HepG2 (cell line): ENCODE data around the gene ZNF524. TPM values are rescaled to one million over a fixed set of nuclear protein-coding genes. Genes with fewer than 3 reads are reported as not detected.
A peak's percentile ranks its signal among the peaks of the same experiment; 100 is the strongest.

ENCODE experiments used
- ATF2 ChIP-seq: sonication (generic); formaldehyde crosslinking; IDR thresholded peaks from 2 replicates; pipeline ENCODE4 v1.4.0; 2020; ENCODE audit warnings: missing genetic modification reagents
- CBFB ChIP-seq: sonication (generic); formaldehyde crosslinking; IDR thresholded peaks from 2 replicates; pipeline ENCODE4 v1.4.0; 2020; ENCODE audit warnings: missing genetic modification reagents
- CCAR2 ChIP-seq: fragments of 200-400 bp; formaldehyde crosslinking; optimal IDR thresholded peaks from 2 replicates; pipeline ENCODE3; 2018; ENCODE audit warnings: low read depth, mild to moderate bottlenecking, low read length, moderate library complexity
- GABPA ChIP-seq, 2 experiments: IDR thresholded peaks; 2 replicates each; pipeline ENCODE4 v1.6.1; 2011 to 2016; ENCODE audit warnings: low read depth in 2 of 2, low read length in 1 of 2, missing biosample characterization in 1 of 2, missing genetic modification characterization in 1 of 2
- HBP1 ChIP-seq: IDR thresholded peaks from 2 replicates; pipeline ENCODE4 v1.6.1; 2016; ENCODE audit warnings: low read depth, control low read depth
- HMG20A ChIP-seq: IDR thresholded peaks from 2 replicates; pipeline ENCODE4 v1.6.1; 2016; ENCODE audit warnings: borderline replicate concordance
- IRF2 ChIP-seq: IDR thresholded peaks from 2 replicates; pipeline ENCODE4 v1.6.1; 2018; ENCODE audit warnings: missing genetic modification reagents, missing compliant biosample characterization
- MXI1 ChIP-seq: IDR thresholded peaks from 3 replicates; pipeline ENCODE4 v1.6.1; 2012; ENCODE audit warnings: low read depth, low read length, inconsistent platforms, borderline replicate concordance
- NFE2L1 ChIP-seq: sonication (generic); formaldehyde crosslinking; IDR thresholded peaks from 2 replicates; pipeline ENCODE4 v1.4.0; 2020; ENCODE audit warnings: missing genetic modification reagents, mild to moderate bottlenecking, borderline replicate concordance
- SPEN ChIP-seq: sonication (generic); formaldehyde crosslinking; IDR thresholded peaks from 2 replicates; pipeline ENCODE4 v1.5.1; 2020; ENCODE audit warnings: low read depth, mild to moderate bottlenecking, missing genetic modification reagents
- ZNF142 ChIP-seq: sonication (generic); formaldehyde crosslinking; IDR thresholded peaks from 2 replicates; pipeline ENCODE4 v1.4.0; 2020; ENCODE audit warnings: missing genetic modification reagents
- ZSCAN12 ChIP-seq: sonication (generic); formaldehyde crosslinking; IDR thresholded peaks from 2 replicates; pipeline ENCODE4 v1.9.0; 2021; ENCODE audit warnings: mild to moderate bottlenecking, missing genetic modification reagents
- polyA plus RNA-seq, 8 experiments: library from polyadenylated mRNA; depleted of rRNA in 3 of 8; stranded (reverse) in 7 of 8; unstranded in 1 of 8; fragments of >200 nt; fragmentation: Illumina TruSeq in 4 of 8; extraction: Trizol in 4 of 8; gene quantifications; 2 replicates each; pipeline versions ENCODE4 v1.2.1 to v1.2.3, GENCODE V29; 2011 to 2016; ENCODE audit warnings: low read depth in 4 of 8, missing spikeins in 1 of 8, mixed read lengths in 1 of 8; ENCODE audit not compliant: insufficient read depth in 1 of 8
- total RNA-seq, 5 experiments: library from RNA; depleted of rRNA; stranded (reverse); fragments of >200 nt; fragmentation: Illumina TruSeq; extraction: Trizol; gene quantifications; 2 replicates each; pipeline ENCODE4 v1.2.3, GENCODE V29; 2016; ENCODE audit warnings: low read depth in 1 of 5
- TF ChIP-seq, protein P1 (sequence below): IDR thresholded peaks from 2 replicates; pipeline ENCODE4 v1.4.0; 2020; ENCODE audit warnings: mild to moderate bottlenecking, missing genetic modification reagents
- TF ChIP-seq, protein P2 (sequence below): sonication (generic); formaldehyde crosslinking; IDR thresholded peaks from 2 replicates; pipeline ENCODE4 v1.4.0; 2020; ENCODE audit warnings: mild to moderate bottlenecking, missing genetic modification reagents

ZNF524 gene
- total and polyA plus RNA-seq, 2 of the 13 experiments (the other 11 are each of a cell fraction or from before 2014, with no cell fraction given): 3.2 to 4.6 TPM

GRCh38 chr19:55554741-55555152 lies 45.3 kb upstream of the ZNF524 start (continued):
- TF ChIP-seq ATF2 (CRISPR knock-in tag) (no peak), GABPA (IDR thresholded peaks at IDR 0.05; ENCODE audit: low read depth, low read length) (no peak), GABPA (CRISPR knock-in tag; IDR thresholded peaks at IDR 0.05; ENCODE audit: low read depth) (no peak), HMG20A (CRISPR knock-in tag) (0 out of 2 replicates have a peak, but pooled peaks have one; percentile 13), MXI1 (no peak), CBFB (CRISPR knock-in tag) (no peak), SPEN (no peak), ZSCAN12 (no peak), HBP1 (no peak), NFE2L1 (no peak), IRF2 (CRISPR knock-in tag) (peak; percentile 14; the same call in 1 of the 2 replicates), ZNF142 (CRISPR knock-in tag) (no peak), CCAR2 (no peak)
- TF ChIP-seq, protein P1, sequence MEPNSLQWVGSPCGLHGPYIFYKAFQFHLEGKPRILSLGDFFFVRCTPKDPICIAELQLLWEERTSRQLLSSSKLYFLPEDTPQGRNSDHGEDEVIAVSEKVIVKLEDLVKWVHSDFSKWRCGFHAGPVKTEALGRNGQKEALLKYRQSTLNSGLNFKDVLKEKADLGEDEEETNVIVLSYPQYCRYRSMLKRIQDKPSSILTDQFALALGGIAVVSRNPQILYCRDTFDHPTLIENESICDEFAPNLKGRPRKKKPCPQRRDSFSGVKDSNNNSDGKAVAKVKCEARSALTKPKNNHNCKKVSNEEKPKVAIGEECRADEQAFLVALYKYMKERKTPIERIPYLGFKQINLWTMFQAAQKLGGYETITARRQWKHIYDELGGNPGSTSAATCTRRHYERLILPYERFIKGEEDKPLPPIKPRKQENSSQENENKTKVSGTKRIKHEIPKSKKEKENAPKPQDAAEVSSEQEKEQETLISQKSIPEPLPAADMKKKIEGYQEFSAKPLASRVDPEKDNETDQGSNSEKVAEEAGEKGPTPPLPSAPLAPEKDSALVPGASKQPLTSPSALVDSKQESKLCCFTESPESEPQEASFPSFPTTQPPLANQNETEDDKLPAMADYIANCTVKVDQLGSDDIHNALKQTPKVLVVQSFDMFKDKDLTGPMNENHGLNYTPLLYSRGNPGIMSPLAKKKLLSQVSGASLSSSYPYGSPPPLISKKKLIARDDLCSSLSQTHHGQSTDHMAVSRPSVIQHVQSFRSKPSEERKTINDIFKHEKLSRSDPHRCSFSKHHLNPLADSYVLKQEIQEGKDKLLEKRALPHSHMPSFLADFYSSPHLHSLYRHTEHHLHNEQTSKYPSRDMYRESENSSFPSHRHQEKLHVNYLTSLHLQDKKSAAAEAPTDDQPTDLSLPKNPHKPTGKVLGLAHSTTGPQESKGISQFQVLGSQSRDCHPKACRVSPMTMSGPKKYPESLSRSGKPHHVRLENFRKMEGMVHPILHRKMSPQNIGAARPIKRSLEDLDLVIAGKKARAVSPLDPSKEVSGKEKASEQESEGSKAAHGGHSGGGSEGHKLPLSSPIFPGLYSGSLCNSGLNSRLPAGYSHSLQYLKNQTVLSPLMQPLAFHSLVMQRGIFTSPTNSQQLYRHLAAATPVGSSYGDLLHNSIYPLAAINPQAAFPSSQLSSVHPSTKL (CRISPR knock-in tag): peak; percentile 63
- TF ChIP-seq, protein P2, sequence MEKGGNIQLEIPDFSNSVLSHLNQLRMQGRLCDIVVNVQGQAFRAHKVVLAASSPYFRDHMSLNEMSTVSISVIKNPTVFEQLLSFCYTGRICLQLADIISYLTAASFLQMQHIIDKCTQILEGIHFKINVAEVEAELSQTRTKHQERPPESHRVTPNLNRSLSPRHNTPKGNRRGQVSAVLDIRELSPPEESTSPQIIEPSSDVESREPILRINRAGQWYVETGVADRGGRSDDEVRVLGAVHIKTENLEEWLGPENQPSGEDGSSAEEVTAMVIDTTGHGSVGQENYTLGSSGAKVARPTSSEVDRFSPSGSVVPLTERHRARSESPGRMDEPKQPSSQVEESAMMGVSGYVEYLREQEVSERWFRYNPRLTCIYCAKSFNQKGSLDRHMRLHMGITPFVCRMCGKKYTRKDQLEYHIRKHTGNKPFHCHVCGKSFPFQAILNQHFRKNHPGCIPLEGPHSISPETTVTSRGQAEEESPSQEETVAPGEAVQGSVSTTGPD (CRISPR knock-in tag): no peak
